Skin of body (tissue), 2 donors: ENCODE data around the gene BHLHE40. TPM values are rescaled to one million over a fixed set of nuclear protein-coding genes. Genes with fewer than 3 reads are reported as not detected.
"Not testable (repeated sequence)": the region's sequence is repeated elsewhere in the genome, so short reads cannot be mapped to it uniquely, and the experiment has no call there.

Experiments
- DNase-seq: peaks from one replicate; lab custom pipeline; 2025; lab: John Stamatoyannopoulos, UW
- total RNA-seq: library from RNA; depleted of rRNA; stranded (reverse); fragments of >200 nt; gene quantifications from one replicate; pipeline ENCODE4 v1.2.3, GENCODE V29; 2014

Gene BHLHE40
- total RNA-seq, 1 donor from 2014 or later, result 51.7 TPM

DNA sequence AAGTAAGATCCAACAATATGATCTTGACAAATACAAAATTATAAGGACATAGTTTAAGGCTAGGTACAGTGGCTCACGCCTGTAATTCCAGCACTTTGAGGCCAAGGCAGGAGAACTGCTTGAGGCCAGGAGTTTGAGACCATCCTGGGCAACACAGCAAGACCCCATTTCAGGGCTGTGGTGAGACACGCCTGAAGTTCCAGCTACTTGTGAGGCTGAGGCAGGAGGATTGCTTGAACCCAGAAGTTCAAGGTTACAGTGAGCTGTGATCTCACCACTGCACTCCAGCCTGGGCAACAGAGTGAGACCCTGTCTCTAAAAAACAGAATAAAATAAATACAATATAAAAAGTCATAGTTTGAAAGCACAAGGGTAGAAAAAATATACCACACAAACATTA, 17.4 kb upstream of the BHLHE40 start:
- DNase-seq, result not testable (repeated sequence)

DNA sequence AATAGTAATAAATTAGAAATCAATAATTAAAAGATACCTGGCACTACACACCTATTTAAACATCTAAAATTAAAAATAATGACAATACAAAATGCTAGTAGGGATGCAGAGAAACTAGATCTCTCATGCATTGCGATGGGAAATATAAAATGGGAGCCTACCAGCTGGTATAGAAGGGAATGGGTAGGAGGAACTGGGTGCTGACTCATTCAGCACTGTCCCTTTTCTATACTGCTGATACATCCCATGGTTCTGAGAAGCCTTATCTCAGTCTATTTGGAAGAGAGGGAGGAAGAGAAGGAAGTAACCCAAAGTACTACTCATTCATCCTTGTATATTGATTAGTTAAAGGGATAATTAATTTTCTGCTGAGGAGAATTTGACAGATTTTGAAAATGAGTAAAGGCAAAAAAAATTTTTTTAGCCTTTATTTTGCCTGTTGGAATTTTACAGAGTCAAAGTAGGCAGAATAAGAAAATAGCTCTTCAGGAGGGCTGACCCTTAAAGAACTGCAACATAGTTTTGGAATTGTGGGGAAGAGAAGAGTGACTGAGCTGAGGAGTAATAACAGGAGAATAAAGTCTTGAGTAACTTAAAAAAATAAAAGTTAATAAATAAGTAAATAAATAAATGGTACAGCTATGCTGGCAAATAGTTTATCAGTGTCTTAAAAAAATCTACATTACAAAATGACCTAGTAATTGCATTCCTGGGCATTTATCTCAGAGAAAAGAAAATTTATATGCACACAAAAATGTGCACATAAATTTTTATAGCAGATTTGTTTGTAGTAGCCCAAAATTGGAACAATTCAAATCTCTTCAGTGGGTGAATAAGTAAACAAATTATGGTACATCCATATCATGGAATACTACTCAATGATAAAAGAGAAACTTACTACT, 15.3 kb upstream of the BHLHE40 start:
- DNase-seq, result no peak

- DNase-seq, result not testable (repeated sequence)
Observed at GRCh38 chr3:4966006-4966405, 13.2 kb upstream of the BHLHE40 start.

GRCh38 chr3:4967683-4968082, 11.6 kb upstream of the BHLHE40 start:
- DNase-seq, result not testable (repeated sequence)

DNA sequence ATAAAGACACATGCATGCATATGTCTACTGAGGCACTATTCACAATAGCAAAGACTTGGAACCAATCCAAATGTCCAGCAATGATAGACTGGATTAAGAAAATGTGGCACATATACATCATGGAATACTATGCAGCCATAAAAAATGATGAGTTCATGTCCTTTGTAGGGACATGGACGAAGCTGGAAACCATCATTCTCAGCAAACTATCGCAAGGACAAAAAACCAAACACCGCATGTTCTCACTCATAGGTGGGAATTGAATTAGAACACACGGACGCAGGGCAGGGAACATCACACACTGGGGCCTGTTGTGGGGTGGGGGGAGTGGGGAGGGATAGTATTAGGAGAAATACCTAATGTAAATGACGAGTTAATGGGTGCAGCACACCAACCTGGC, 7.8 kb upstream of the BHLHE40 start:
- DNase-seq, result not testable (repeated sequence)

DNA sequence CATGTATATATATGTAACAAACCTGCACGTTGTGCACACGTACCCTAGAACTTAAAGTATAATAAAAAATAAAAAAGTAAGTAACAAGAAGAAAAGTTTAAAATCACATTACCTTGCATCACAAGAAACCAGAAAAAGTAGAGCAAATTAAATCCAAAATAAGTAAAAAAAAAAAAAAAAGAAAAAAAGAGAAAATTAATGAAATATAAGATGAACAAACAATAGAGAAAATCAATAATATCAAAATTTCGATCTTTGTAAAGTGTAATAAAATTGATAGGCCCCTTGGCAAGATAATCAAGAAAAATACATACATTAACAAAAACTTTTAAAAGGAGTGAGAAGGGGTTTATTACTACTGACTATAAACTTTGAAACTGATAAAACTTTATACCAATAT, 7.4 kb upstream of the BHLHE40 start:
- no peak for DNase-seq

DNA sequence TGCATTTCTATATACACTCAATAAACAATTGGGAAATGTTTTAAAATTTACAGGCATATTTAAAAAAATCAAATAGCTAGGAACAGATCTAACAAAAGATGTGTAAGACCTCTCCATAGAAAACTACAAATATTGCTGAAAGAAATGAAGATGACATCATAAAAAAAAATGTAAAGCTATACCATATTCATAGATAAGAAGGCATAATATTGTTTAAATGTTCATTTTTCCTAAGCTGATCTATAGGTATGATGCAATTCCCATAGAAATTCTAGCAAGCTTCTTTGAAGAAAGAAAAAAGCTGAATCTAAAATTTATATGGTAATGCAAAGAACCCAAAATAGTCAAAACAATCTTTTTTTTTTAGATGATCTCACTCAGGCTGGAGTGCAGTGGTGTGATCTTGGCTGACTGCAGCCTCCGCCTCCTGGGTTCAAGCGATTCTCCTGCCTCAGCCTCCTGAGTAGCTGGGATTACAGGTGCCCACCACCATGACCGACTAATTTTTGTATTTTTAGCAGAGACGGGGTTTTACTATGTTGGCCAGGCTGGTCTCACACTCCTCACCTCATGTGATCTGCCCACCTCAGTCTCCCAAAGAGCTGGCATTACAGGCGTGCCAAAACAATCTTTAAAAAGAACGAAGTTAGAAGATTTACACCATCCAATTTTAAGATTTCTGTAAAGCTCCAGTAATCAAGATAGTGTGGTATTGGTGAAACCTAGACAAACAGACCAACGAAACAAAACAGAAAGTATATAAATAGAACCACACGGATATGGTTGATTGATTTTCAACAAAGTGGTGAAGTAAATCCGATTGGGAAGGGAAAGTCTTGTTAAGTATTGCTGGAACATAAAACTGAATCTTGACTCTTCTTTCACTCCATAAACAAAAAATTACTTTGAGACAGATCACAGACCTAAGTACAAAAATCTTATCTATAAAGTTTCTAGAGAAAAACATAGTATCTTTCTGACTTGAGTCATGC, 6.3 kb upstream of the BHLHE40 start:
- DNase-seq, result no peak

- DNase-seq, result no peak
Observed at GRCh38 chr3:4974154-4974553, 5.1 kb upstream of the BHLHE40 start.

- no peak for DNase-seq
Observed at GRCh38 chr3:4976109-4976508, 3.1 kb upstream of the BHLHE40 start.

DNA sequence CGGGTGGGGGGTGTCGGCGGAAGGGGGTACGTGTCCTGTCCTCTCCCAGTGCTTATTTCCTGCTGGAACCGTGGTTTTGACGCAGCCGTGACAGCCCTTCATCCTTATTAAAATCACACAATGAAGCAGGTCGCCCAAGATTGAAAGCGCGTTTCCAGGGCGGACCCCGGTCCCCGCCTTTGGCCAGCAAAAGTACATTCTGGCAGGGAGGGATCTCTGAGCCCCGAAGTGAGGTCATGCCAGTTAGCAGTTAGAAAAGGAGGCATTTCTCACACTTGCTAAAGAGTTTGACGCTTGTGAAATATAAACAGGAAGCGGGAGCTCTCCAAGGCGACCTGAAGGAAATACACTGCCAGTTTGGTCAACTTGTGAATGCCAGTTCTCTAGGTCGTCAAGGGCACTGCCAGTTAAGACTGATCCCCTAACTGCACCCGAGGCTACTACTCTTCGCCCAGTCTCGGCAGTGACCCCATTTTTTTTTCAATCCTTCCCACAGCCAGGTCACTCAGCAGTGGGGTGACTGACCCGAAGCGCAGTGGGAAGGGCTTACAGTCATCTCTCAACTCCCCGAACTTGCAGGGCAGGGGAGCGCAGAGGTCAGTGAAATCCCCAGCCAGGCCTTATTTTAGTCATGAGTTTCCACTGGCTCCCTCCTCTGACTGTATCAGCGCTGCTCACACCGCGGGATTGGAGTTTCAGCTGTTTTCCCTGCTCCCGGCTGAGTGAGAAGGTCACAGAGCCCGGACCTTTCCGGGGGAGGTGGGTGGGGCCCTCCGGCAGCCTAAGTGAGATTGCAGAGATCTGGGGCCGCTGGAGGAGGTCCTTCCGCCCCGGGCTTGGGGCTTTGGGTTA, 2.0 kb upstream of the BHLHE40 start:
- DNase-seq, result peak; percentile 60

DNA sequence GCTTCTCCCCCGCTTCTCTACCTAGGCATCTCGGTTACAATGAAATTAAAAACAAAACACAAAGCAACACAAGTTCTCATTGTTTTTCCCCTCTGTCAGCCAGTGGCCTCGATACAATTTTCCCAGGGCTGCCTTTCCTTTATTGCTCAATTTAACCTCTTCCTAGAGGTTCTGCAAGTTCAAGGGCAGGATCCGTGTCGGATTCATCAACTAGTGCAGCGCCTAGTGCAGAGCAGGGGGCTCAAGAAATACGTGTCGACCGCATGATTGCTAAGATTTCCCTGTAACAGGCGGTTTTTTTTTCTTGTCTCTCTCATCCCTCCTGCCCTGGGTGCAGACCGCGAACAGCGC, 1.4 kb upstream of the BHLHE40 start:
- DNase-seq, result no peak

DNA sequence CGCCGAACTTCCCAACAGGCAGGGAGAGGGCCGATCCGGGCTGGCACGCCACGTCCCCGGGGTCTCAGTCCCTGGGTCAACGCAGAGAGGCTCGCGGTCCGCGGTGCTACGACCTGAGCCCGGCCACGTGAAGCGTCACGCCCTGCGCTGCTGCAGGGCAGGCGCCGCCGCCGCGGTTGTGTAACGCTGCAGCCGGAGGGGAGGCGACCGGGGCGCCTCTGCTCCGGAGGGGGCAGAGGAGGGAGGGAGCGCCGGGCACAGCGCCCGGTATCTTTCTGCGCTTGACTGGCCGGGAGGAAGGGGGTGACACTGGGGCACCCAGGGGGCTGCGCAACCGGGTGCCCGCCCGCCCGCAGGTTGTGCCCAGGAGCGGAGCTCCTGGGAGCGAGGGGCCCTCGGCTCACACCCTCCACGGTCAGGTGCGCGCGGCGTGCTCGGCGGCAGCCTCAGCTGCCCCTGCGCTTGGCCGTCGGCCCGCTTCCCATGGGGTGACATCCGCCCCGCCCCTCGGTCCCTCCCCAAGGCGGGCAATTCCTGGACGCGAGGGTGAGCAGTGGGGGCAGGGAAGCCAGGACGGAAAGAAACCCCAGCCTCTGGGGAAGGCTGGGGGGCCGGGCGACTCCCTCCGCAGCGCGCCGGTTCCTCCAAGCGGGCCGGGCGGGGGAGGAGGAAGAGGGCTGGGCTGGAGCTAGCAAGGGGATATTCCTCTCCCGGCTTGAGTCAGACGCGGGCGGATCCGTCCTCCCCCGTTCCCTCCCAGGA, 852 bp upstream of the BHLHE40 start:
- DNase-seq, result peak; percentile 71

DNA sequence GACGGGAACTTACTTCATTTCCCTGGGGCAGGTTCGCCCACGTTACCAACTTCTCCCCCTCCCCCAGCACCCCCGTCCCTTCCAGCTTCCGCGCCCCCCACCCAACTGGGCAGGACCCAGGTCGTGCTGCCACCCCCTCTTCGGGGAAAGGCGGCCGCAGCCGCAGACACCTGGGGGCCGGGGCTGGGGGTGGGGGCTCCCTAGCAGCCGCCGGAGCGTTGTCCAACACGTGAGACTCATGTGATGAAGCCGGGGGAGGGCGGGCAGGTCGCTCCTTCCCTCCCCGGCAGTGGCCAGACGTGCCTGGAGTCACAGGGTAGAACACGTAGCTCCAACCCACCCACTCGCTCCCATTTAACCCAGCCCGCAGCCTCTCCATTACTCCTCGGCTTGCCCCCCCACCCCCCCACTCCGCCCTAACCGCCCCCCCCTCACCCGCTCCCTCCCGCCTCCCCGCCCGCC, 240 bp upstream of the BHLHE40 start:
- DNase-seq, result peak; percentile 67

DNA sequence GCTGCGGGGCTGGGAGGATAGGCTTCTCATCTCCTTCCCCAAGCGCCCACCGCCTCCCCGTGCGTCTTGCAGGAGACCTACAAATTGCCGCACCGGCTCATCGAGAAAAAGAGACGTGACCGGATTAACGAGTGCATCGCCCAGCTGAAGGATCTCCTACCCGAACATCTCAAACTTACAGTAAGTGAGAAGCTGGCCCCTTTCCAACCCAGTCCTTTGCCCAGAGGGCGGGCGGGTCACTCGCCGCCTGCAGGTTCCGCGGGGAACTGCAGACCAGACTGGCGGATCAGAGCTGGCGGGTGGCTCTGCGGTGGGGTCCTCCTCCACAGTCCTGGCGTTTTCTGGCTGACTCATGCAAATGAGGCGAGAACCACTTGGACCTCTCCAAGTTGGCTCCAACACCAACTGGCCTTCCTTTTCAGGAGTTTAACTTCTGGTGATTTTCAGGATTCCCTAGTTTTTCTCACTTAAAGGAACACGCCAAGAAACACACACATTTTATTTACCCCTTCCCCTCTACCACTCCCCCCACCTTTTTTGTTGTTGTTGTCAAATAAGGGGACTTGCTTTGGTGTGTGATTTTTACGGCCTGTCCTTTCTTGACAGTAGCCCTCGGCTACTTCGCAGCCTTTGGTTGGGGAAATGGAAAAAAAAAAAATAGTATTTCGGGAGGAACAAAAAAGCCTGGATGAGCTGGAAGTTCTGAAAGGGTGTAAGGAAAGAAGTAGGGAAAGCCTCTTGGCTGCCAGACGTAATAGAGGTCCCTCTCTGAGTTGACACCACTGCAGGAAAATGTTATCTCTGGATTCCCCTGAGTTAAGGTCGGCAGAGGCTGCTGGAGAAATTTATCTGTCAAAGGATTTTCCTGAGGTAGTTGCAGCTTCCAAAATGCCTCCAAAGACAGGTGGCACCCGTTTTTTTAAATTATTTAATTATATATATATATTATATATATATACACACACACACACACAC, 1.3 kb downstream of the BHLHE40 start:
- DNase-seq, result peak; percentile 75

DNA sequence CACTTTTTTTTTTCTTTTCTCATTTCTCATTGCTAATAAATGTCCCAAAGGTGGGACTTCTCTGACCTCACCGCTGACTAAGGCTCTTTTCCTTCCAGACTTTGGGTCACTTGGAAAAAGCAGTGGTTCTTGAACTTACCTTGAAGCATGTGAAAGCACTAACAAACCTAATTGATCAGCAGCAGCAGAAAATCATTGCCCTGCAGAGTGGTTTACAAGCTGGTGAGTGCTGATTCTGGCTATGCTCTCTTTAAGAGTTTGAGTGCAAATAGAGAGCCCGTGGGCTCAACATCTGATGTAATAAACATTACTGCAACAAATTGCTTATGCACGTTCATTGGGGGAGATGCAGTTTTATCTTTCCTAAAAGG, 2.0 kb downstream of the BHLHE40 start:
- DNase-seq, result no peak

DNA sequence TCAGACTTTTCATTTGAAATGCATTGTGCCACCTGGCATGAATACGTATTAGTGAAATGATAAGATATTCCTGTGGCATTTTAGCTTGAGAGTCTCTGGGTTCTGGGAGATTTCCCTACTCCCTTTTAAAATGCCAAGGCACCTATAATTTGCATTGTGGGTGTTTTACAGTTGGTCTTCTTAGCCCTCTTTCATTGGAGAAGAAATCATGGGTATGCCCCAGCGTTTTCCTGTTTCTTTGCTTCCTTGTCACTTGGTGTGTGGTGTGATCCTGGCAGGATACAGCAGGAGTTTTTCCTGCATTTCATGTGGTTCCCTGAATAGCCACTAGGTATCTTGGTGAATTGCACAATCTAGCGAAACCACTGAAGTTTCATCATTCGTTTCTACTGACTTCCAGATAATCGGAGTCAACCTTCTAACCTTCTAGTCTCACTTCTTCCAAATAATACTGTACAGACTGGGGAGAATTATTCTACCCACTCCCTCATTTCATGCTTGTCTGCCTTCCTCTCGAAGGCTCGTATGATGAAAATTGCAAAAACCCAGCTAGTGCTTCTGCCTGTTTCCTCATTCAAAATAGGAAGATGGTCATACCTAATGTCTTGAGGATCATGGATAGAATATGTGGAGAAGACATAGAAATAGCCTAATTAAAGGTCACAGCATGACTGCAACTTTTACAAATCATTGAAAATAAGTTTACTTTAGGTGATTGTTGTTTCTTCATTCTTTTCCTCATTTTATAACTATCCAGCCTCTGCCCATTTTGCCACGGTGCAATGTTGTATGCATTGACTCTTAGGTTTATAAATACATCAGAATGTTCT, 2.6 kb downstream of the BHLHE40 start:
- no peak for DNase-seq

DNA sequence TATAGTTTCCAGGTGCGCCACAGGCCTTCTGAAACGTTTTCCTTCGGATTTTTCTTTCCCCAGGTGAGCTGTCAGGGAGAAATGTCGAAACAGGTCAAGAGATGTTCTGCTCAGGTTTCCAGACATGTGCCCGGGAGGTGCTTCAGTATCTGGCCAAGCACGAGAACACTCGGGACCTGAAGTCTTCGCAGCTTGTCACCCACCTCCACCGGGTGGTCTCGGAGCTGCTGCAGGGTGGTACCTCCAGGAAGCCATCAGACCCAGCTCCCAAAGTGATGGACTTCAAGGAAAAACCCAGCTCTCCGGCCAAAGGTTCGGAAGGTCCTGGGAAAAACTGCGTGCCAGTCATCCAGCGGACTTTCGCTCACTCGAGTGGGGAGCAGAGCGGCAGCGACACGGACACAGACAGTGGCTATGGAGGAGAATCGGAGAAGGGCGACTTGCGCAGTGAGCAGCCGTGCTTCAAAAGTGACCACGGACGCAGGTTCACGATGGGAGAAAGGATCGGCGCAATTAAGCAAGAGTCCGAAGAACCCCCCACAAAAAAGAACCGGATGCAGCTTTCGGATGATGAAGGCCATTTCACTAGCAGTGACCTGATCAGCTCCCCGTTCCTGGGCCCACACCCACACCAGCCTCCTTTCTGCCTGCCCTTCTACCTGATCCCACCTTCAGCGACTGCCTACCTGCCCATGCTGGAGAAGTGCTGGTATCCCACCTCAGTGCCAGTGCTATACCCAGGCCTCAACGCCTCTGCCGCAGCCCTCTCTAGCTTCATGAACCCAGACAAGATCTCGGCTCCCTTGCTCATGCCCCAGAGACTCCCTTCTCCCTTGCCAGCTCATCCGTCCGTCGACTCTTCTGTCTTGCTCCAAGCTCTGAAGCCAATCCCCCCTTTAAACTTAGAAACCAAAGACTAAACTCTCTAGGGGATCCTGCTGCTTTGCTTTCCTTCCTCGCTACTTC, 3.8 kb downstream of the BHLHE40 start:
- DNase-seq, result no peak
